Left lobe of liver (tissue), 2 donors: ENCODE measurements around the gene PIP5KL1. TPM values are rescaled to one million over a fixed set of nuclear protein-coding genes. Genes with fewer than 3 reads are reported as not detected.

Experiments
- ATAC-seq: fragments of 200-7000 bp; cut with Tn5 transposase; one replicate; pipeline ENCODE4 v1.9.1; 2020; ENCODE audit warnings: mild to moderate bottlenecking, moderate library complexity
- DNase-seq: peaks from one replicate; pipeline ENCODE4 v3.0.0-alpha.2; 2020; ENCODE audit warnings: low spot score
- total RNA-seq: library from RNA; stranded (reverse); gene quantifications from one replicate; pipeline ENCODE4 v1.2.1, GENCODE V29; 2021
- donor health status: DM: no; HTN: no; CAD: no; lungs with moderate emphysema.
- donor health status: DM: no; HTN: yes; CAD: no.

Gene PIP5KL1
- total RNA-seq, 1 donor from 2014 or later = 0.40 TPM

GRCh38 chr9:127876026-127876763 is 54.4 kb downstream of the PIP5KL1 start:
- DNase-seq (no peak), ATAC-seq (no peak)

GRCh38 chr9:127875306-127875966 is 55.1 kb downstream of the PIP5KL1 start:
- ATAC-seq (no peak), DNase-seq (no peak)

- ATAC-seq = no peak
- DNase-seq = no peak
Observed at GRCh38 chr9:127874301-127875221, 56.0 kb downstream of the PIP5KL1 start.

- peak; percentile 79 for DNase-seq
- ATAC-seq = peak; percentile 49
Observed at GRCh38 chr9:127873886-127874285, 56.7 kb downstream of the PIP5KL1 start.

- no peak for DNase-seq
Observed at GRCh38 chr9:127873223-127873691, 57.3 kb downstream of the PIP5KL1 start.

GRCh38 chr9:127872369-127873222 is 58.0 kb downstream of the PIP5KL1 start:
- ATAC-seq (no peak), DNase-seq (no peak)

More at GRCh38 chr9:127873223-127873691, 57.3 kb downstream of the PIP5KL1 start:
- ATAC-seq = no peak

- no peak for DNase-seq
- ATAC-seq = no peak
Observed at GRCh38 chr9:127871531-127871930, 59.0 kb downstream of the PIP5KL1 start.

GRCh38 chr9:127870887-127871286 is 59.7 kb downstream of the PIP5KL1 start:
- DNase-seq = no peak
- no peak for ATAC-seq

Other genes with a start within 250 kb of the PIP5KL1 start
- gene CFAP157, start 223.8 kb downstream of the PIP5KL1 start, total RNA-seq = not detected
- gene PTRH1, start 215.1 kb downstream of the PIP5KL1 start, total RNA-seq = 10.8 TPM
- gene TTC16, start 214.7 kb downstream of the PIP5KL1 start, total RNA-seq = not detected
- gene TOR2A, start 195.5 kb downstream of the PIP5KL1 start, total RNA-seq = 7.4 TPM
- gene SH2D3C, start 152.1 kb downstream of the PIP5KL1 start, total RNA-seq = 3.4 TPM
- gene CDK9, start 144.7 kb downstream of the PIP5KL1 start, total RNA-seq = 55.5 TPM
- gene FPGS, start 127.9 kb downstream of the PIP5KL1 start, total RNA-seq = 82.9 TPM
- 34.1 TPM for gene ENG, start 76.1 kb downstream of the PIP5KL1 start, total RNA-seq
- 42.6 TPM for gene AK1, start 53.1 kb downstream of the PIP5KL1 start, total RNA-seq
- 35.2 TPM for gene ST6GALNAC6, start 31.2 kb downstream of the PIP5KL1 start, total RNA-seq
- 5.9 TPM for gene ST6GALNAC4, start 13.7 kb downstream of the PIP5KL1 start, total RNA-seq
- gene DPM2, start 7.1 kb upstream of the PIP5KL1 start, total RNA-seq = 12.4 TPM
- gene EEIG1, start 50.2 kb upstream of the PIP5KL1 start, total RNA-seq = 42.5 TPM
- gene NAIF1, start 136.5 kb upstream of the PIP5KL1 start, total RNA-seq = 6.3 TPM
- gene SLC25A25, start 137.5 kb upstream of the PIP5KL1 start, total RNA-seq = 76.9 TPM
- gene PTGES2, start 197.0 kb upstream of the PIP5KL1 start, total RNA-seq = 35.8 TPM
- gene LCN2, start 218.7 kb upstream of the PIP5KL1 start, total RNA-seq = 2.7 TPM
- gene BBLN, start 229.5 kb upstream of the PIP5KL1 start, total RNA-seq = 20.8 TPM